Fibroblast of skin of right quadriceps (primary cell): ENCODE results near the gene SH3D21.
A peak's percentile ranks its signal among the peaks of the same experiment; 100 is the strongest.

Experiments used
- DNase-seq: peaks from one replicate; pipeline ENCODE4 v3.0.0-alpha.2; 2013

SH3D21 gene

DNA sequence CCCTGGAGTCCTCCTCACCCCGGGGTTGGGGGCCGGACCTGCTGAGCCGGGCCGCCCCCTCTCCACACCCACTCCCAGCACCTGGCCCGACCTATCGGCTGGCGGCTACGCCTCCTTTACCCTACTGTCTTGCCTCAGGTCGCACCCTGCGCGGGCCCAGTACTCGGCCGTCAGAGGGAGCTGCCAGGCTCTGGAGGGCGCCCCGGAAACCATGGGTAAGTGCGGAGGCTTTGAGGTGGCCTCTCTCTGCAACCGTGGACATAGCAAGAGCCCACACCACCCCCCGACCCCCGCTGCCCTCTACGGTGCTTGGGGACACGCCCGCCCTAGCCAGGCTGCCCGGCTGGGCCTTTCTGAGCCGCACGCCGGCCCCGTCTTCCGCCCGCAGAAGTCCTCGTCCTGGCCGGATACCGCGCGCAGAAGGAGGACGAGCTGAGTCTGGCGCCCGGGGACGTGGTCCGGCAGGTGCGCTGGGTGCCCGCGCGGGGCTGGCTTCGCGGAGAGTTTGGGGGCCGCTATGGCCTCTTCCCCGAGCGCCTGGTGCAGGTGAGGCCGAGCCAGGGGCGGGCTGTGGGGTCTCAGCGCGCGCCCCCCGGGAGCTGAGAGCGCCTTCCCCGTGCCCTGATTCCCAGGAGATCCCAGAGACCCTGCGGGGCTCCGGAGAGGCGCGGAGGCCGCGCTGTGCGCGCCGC, at the start of gene SH3D21:
SH3D21 (plus strand) TSS at position 159 of the 692 bp plus-strand sequence; CDS start at position 212, 53 bp downstream.
- no peak for DNase-seq

GRCh38 chr1:36256558-36257374, 49.4 kb upstream of the SH3D21 start:
- no peak for DNase-seq

DNA sequence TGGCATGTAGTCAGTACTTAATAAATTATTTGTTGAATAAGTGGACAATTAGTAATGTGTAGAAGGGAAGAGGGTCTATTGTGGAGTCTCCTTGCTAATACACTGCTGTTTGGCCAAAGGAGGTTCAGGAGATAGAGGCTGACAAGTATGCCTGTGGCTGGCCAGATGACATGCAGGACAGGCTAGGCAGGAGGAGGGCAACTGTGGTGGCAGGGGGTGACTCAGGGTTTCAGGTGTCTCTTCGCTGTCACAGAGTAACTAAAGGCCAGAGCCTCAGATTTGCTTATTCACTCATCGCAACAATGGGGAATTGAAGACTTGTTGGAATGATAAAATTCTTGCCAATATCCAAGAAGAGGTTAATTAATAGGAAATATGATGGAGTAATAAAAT, 48.8 kb upstream of the SH3D21 start:
- DNase-seq = no peak

DNA sequence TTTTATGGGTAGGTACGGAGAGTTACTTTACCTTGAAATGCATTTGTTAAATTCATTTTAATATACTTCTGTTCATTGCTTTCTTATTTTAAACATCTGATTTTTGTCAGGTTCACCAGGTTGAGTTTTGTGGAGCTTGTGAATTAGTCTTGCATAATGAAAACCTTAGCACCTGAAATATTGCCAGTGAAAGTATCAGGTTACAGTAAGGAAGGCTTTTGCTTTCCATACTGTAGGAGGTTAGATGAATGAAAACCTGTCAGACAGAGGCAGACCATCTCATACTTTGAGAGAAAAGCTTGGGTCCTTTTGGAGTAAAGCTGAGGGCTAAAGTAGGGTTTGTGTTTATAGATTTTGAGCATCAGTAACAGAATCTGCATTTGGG, 47.2 kb upstream of the SH3D21 start:
- DNase-seq = no peak

- no peak for DNase-seq
These were observed 37.2 kb upstream of the SH3D21 start for GRCh38 chr1:36268981-36269380.

- DNase-seq = no peak
These were observed 36.7 kb upstream of the SH3D21 start for GRCh38 chr1:36269408-36269838.

DNA sequence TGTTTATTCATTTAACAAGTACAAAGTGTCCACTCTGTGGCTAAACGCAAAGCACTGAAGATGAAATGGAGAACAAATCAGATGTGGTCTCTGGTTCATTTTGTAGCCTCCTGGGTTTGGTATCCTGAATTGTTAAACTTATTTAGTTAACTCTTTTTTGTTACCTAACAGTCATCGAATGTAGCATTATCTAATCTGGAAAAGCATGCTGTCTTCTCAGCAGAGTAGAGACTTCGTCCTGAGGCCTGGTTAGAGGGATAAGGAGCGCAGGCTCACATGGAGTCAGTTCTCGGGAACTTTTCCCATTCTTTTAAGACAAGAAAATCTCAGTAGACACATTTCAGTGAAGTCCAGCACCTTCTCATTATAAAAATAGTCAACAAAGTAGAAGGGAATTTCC, 33.1 kb upstream of the SH3D21 start:
- no peak for DNase-seq

GRCh38 chr1:36274201-36274600, 32.0 kb upstream of the SH3D21 start:
- DNase-seq = no peak

GRCh38 chr1:36276688-36277087, 29.5 kb upstream of the SH3D21 start:
- no peak for DNase-seq

DNA sequence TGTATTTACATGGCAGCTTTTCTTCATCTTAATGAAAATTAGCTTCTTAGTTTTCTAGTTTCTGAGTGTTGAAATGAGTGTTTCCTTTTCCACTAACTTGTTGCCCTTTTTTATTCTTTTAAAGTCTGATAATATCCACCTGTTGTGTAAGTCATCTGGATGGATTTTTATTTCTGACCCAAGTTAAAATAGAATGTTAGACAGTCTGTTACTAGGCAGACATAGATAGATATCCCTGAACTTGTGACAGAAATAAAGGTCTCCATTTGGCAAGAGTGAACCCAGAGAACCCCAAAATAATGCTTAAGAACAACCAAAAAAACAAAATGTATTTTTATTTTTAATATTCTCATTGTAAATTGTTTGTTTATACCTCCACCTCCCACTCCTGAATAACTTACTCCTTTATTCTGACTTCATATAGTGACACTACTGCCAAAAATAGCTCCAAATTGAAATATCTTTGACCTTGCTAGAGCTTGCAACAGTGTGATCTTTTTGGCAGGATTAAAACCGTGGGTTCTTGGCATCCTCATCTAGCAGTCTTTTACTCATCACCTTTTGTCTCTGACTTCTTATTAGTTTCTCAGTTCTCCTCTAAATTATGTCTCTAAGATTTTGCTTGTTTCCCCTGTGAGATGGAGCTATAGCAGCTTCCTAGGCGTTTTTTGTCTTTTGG, 26.9 kb upstream of the SH3D21 start:
- DNase-seq = peak; percentile 30

DNA sequence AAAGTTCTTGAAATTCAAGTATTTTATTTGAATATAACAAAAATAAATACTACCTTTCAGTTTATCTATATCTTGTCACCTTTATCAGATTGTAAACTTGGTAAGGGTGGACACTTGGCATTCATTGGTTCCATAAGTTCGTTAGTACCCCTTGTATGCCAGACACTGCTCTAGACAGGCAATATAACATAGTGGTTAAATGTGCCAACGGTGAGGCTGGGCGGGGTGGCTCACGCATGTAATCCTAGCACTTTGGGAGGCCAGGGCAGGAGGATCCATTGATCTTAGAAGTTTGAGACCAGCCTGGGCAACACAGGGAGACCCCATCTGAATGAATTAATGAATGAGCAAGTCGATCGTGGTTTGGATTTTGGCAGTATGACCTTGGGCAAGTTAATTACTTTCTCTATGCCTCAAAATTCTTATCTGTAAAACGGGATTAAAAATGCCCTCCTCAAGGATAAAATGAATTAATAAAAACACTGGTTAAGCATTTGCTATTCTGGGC, 26.3 kb upstream of the SH3D21 start:
- no peak for DNase-seq

GRCh38 chr1:36284061-36284460, 22.1 kb upstream of the SH3D21 start:
- DNase-seq = peak; percentile 22

- DNase-seq = no peak
These were observed 21.7 kb upstream of the SH3D21 start for GRCh38 chr1:36284517-36284916.

DNA sequence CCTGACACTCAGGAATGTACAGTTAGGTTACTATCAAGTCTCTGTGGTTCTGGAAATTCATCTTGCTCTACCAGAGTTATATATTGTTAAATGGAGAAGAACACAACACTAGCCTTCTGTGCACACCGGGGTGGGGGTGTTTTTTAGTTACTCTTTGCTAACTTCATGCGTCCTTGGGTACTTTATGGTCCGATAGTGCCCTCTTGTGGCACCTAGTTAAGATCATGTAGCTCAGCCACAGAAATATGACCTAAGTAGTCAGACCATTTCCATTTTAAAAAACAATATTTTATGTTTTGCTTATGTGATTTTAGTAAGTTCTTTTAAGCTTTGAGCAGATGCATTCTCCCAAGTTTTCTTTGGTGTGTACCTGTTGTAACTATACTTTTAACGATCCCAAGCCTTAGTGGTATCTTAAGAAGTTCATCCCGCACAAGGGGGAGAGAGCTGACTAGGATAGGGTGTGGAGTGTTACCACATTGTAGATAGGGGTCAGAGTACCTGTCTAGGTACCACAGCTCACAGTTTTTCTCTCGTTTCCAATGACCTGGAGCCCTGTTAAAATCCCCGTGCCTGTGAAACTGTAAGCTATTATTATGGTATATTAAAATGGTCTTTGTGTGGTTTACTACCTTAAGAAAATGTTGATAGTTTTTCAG, 20.6 kb upstream of the SH3D21 start:
- DNase-seq = peak; percentile 82

GRCh38 chr1:36286802-36287201, 19.4 kb upstream of the SH3D21 start:
- DNase-seq = no peak

GRCh38 chr1:36287595-36287994, 18.6 kb upstream of the SH3D21 start:
- no peak for DNase-seq

GRCh38 chr1:36295390-36295789, 10.8 kb upstream of the SH3D21 start:
- no peak for DNase-seq

DNA sequence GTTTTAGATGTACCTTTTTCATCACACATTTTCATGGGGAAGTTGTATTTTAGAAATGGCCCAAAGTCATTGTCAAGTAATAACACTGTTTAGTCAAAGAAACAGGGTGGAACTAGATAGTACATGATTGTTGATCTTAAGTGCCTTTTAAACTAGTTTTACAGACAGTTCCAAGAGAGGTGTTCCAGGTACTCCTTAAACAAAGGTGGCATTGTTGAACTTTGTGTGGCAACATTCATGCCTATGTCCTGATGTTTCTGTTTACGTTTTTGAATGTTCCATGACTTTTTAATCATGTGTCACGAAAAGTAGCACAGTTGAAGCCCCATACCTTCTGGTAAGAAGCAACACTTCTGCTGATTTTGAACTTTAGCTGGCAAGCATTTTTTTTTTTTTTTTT, 9.1 kb upstream of the SH3D21 start:
- no peak for DNase-seq

- DNase-seq = no peak
These were observed 7.5 kb upstream of the SH3D21 start for GRCh38 chr1:36298640-36299039.

- DNase-seq = no peak
These were observed 5.6 kb upstream of the SH3D21 start for GRCh38 chr1:36300526-36300925.

GRCh38 chr1:36301220-36301619, 4.9 kb upstream of the SH3D21 start:
- DNase-seq = no peak

DNA sequence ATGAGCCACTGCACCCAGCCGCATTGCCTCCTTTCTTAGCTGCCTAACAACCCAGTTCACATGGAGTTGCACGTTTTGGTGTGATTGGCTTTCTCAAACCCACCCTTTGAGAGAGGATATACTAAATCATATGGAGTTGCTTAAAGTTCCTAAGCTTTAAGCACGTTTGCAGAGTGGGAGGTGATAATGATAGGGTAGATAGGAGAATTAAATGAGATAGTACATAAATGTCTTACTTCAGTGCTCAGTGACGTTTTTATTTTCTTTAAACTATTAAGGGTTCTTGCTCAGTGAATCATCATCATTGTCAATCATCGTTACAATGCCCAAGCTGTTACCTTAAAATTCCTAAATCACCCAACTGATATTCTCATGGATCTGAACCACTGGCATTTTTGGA, 2.9 kb upstream of the SH3D21 start:
- no peak for DNase-seq
